ENCODE measurements around the gene RNF4. TPM values are rescaled to one million over a fixed set of nuclear protein-coding genes. Genes with fewer than 3 reads are reported as not detected.

Gene RNF4, protein sequence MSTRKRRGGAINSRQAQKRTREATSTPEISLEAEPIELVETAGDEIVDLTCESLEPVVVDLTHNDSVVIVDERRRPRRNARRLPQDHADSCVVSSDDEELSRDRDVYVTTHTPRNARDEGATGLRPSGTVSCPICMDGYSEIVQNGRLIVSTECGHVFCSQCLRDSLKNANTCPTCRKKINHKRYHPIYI
- 10 to 100 TPM; 37.5 to 70.3 (median 49.7) TPM for total RNA-seq

DNA sequence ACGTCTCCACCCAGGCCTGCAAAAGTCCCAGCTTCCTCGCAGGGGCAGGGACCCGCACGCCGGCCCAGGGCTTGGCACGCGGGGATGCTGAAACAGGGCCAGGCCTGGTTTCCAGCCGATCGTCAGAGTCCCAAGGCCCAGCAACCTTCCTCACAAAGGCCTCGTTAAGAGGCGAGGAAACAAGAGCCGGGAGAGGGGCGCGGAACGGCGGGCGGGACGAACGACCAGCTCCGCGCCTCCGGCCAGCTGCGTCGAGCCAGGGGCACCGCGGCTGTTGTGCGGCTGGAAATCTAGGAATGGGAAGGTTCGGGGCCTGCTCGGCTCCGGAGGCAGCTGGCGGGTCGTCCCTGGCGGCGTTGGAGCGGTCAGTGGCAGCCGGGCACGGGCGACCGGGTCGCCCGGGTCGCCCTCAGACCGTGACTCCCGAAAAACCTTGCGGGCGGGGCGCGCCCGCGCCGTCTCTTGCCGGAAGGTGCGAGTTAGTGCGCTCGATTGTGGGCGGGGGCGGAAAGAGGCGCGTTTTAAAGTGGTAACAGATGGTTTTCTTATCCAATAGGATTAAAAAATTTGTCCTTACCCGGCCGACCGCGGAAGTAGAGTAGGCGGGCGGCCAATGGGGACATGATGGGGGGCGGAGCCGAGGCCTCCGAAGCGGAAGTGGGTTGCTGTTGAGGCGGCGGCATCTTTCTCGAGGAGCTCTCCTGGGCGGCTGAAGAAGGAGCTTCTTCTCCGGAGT is at the start of gene RNF4:
RNF4 (plus strand) TSS at position 651 of the 736 bp plus-strand sequence. CDS start 21,388 bp downstream, outside the sequence.
- H3K4me1 ChIP-seq (replicated peaks in 1 of 2): peaks cover 12% of the 10 kb centered on the region in 2 donors
- ATAC-seq (replicated peaks in 6 of 8): peak; percentile 84 to 95 (median 94)
- 0% methylated on average over 1 to 9 of the region's 74 CpGs; no CpG with 5 or more reads in 6 of the 10 experiments for WGBS, 10 experiments
- peak within 1 kb of the TSS; percentile 80 to 94 for H3K27ac ChIP-seq
- in situ Hi-C loops (cut with MboI; ENCODE audit: low pct_unique_long_range_greater_than_20kb in 2 of 9, low sequenced_read_pairs in 9 of 9, unreplicated experiment in 9 of 9): no loop called here
- H3K4me3 ChIP-seq: peak within 1 kb of the TSS; percentile 88 to 96 (median 89)

GRCh38 chr4:2419814-2420213 is 49.1 kb upstream of the RNF4 start:
- peaks cover 8 to 9% of the 10 kb centered on the region in 2 donors for H3K4me1 ChIP-seq (replicated peaks in 1 of 2)
- ATAC-seq (replicated peaks in 6 of 8): no peak
- in situ Hi-C loops (cut with MboI; ENCODE audit: low pct_unique_long_range_greater_than_20kb in 2 of 9, low sequenced_read_pairs in 9 of 9, unreplicated experiment in 9 of 9): loop anchor here in 1 of 9 experiments (25.0 kb wide), 1 partner anchor 183 kb away; the partner anchor contains the start of genes HAUS3 and POLN
- 20 to 90% (median 48%) methylated on average over 1 to 7 of the region's 9 CpGs; no CpG with 5 or more reads in 2 of the 10 experiments for WGBS, 10 experiments
- H3K4me3 ChIP-seq: no peak overlapping the region
- no peak overlapping the region for H3K27ac ChIP-seq

DNA sequence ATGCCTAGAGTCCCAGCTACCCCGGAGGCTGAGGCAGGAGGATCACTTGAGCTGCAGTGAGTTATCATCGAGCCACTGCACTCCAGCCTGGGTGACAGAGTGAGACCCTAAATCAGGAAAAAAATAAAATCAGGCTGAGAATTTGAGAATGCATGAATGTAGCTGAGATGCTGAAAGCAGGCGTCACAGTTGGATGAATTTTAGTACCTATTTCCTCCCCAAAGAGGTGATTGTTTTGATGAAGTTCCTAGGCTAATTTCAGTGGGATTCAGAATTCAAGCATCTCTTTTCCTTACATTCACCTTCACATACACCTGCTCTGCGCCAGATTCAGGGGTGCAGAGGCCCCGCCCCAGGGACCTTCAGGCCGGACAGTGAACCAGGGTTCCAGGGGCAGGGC is 47.0 kb upstream of the RNF4 start:
- in situ Hi-C loops (cut with MboI; ENCODE audit: low pct_unique_long_range_greater_than_20kb in 2 of 9, low sequenced_read_pairs in 9 of 9, unreplicated experiment in 9 of 9): loop anchor here in 1 of 9 experiments (25.0 kb wide), 1 partner anchor 185 kb away; the partner anchor contains the start of genes HAUS3 and POLN
- 46 to 80% (median 72%) methylated on average over 1 to 6 of the region's 6 CpGs; no CpG with 5 or more reads in 4 of the 10 experiments for WGBS, 10 experiments
- Histone ChIP-seq H3K4me1 (replicated peaks in 1 of 2) (peaks cover 2 to 8% of the 10 kb centered on the region in 2 donors), H3K27ac (no peak overlapping the region), H3K4me3 (no peak overlapping the region)
- no peak for ATAC-seq (replicated peaks in 6 of 8)

DNA sequence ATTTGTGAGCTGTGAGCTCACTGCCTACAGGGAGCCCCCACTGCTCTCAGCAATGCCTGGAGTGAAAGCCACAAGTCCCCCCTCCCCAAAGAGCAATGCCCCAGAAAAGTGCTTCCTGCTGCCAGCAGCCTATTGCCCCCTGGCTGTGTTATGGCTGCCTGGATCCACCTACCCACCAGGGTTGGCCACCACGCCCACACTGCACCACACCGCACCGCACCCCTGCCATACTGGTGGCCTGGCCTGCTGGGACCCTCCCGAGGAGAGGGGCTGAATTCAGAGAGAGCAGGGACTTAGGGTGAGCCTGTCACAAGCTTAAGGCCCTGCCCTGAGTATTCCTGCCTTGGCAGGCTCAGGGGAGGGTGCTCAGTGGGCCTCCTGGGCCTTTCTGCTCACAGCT is 45.8 kb upstream of the RNF4 start:
- in situ Hi-C loops (cut with MboI; ENCODE audit: low pct_unique_long_range_greater_than_20kb in 2 of 9, low sequenced_read_pairs in 9 of 9, unreplicated experiment in 9 of 9): loop anchor here in 1 of 9 experiments (25.0 kb wide), 1 partner anchor 186 kb away; the partner anchor contains the start of genes HAUS3 and POLN
- Histone ChIP-seq H3K4me1 (replicated peaks in 1 of 2) (peaks cover 2 to 6% of the 10 kb centered on the region in 2 donors), H3K4me3 (no peak overlapping the region), H3K27ac (no peak overlapping the region)
- WGBS, 10 experiments: 76% methylated on average over 2 of the region's 4 CpGs; no CpG with 5 or more reads in 9 of the 10 experiments
- no peak for ATAC-seq (replicated peaks in 6 of 8)

DNA sequence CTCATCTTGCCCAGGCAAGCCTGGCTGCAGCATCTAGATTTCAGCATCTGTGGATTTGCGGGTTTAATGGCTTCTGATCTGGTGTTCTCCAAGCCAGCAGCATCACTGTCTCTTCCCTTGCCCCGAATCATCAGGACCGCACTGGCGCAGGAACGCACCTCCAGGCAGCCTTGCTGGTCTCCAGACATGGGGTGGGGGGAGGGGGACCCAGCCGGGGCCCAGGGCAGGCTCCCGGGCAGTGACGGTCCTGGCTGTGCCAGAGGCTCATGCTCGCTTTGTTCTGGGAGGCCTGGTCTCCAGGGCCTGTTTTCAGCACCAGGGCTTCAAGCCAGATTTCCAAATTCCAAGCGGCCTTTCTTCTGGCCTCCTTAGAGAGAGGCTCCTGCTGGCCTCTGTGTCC is 45.2 kb upstream of the RNF4 start:
- Histone ChIP-seq H3K27ac (no peak overlapping the region), H3K4me3 (no peak overlapping the region), H3K4me1 (replicated peaks in 1 of 2) (peaks cover 2 to 6% of the 10 kb centered on the region in 2 donors)
- ATAC-seq (replicated peaks in 6 of 8): no peak
- WGBS, 10 experiments: 67 to 100% (median 80%) methylated on average over 1 to 3 of the region's 10 CpGs; no CpG with 5 or more reads in 5 of the 10 experiments
- in situ Hi-C loops (cut with MboI; ENCODE audit: low pct_unique_long_range_greater_than_20kb in 2 of 9, low sequenced_read_pairs in 9 of 9, unreplicated experiment in 9 of 9): loop anchor here in 1 of 9 experiments (25.0 kb wide), 1 partner anchor 186 kb away; the partner anchor contains the start of genes HAUS3 and POLN

DNA sequence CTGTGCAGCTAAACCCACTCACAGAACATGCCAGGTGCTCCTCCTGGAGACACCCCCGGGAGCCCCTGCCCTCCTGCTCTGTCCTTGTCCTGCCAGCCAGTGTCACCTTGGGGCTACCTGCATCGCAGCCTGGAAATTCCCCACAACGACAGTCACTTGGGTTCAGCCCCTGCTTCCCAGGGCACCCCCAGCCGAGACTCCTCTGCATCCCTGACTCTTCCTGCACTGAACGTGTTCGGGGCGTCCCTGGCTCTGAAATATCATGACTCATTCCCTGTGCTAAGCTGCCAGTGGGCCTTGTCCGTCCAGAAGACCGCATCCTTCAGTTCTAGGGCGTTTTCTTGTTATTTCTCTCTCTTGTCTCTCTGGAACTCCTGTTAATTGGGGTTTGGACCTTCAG is 44.3 kb upstream of the RNF4 start:
- in situ Hi-C loops (cut with MboI; ENCODE audit: low pct_unique_long_range_greater_than_20kb in 2 of 9, low sequenced_read_pairs in 9 of 9, unreplicated experiment in 9 of 9): loop anchor here in 1 of 9 experiments (25.0 kb wide), 1 partner anchor 187 kb away; the partner anchor contains the start of genes HAUS3 and POLN
- WGBS, 10 experiments: 15 to 100% (median 62%) methylated on average over 1 to 9 of the region's 10 CpGs
- H3K4me1 ChIP-seq (replicated peaks in 1 of 2): peaks cover 2% of the 10 kb centered on the region in 2 donors
- H3K4me3 ChIP-seq: no peak overlapping the region
- no peak overlapping the region for H3K27ac ChIP-seq
- peak in 4 of 8 experiments; percentile 31 to 82 (median 36) for ATAC-seq (replicated peaks in 6 of 8)

DNA sequence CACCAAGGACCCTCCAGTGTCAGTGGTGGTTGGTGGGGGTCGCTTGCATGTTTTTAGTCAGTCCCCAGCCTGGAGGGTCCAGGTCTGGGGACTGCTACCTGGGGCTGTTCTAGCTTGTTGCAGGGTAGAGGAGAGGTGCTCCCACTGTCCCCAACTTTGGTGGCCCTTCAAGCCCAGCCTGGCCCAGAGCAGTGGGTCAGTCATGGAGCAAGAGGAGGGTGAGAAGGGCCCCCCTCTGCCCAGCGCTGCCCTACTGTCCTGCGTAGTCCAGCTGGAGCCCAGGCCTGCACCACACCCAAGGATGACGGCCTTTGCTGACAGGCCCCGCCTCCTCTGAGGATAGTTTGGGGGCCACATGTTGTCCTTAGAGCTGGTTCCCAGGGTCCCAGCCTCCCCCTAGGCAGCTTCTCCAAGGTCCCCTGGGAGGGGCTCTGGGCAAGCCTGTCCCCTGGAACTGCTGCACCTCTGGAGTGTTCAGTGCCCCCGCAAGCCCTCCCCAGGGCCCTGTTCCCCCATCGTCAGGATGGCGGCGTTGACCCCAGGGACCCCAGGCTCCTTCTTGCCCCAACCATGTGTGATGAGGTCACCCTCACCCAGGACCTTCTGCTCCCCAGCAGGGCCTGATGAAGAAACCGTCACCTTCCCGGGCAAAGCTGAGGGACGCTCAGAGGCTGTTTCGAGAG is 43.4 kb upstream of the RNF4 start:
- H3K27ac ChIP-seq: no peak overlapping the region
- ATAC-seq (replicated peaks in 6 of 8): peak in 1 of 8 experiments; percentile 45
- in situ Hi-C loops (cut with MboI; ENCODE audit: low pct_unique_long_range_greater_than_20kb in 2 of 9, low sequenced_read_pairs in 9 of 9, unreplicated experiment in 9 of 9): no loop called here

GRCh38 chr4:2426069-2426397 is 42.9 kb upstream of the RNF4 start:
- in situ Hi-C loops (cut with MboI; ENCODE audit: low pct_unique_long_range_greater_than_20kb in 2 of 9, low sequenced_read_pairs in 9 of 9, unreplicated experiment in 9 of 9): no loop called here

More for the DNA sequence above, 43.4 kb upstream of the RNF4 start:
- WGBS, 10 experiments: 33 to 80% methylated on average over 1 of the region's 13 CpGs; no CpG with 5 or more reads in 8 of the 10 experiments
- no peaks in the 10 kb centered on the region for H3K4me1 ChIP-seq (replicated peaks in 1 of 2)
- H3K4me3 ChIP-seq: no peak overlapping the region

GRCh38 chr4:2426711-2427275 is 42.1 kb upstream of the RNF4 start:
- ATAC-seq (replicated peaks in 6 of 8): no peak
- H3K4me1 ChIP-seq (replicated peaks in 1 of 2): no peaks in the 10 kb centered on the region
- WGBS, 10 experiments: 0 to 60% (median 39%) methylated on average over 1 to 3 of the region's 13 CpGs; no CpG with 5 or more reads in 6 of the 10 experiments
- no peak overlapping the region for H3K27ac ChIP-seq
- no peak overlapping the region for H3K4me3 ChIP-seq
- in situ Hi-C loops (cut with MboI; ENCODE audit: low pct_unique_long_range_greater_than_20kb in 2 of 9, low sequenced_read_pairs in 9 of 9, unreplicated experiment in 9 of 9): no loop called here

More at GRCh38 chr4:2426069-2426397, 42.9 kb upstream of the RNF4 start:
- Histone ChIP-seq H3K4me3 (no peak overlapping the region), H3K4me1 (replicated peaks in 1 of 2) (no peaks in the 10 kb centered on the region), H3K27ac (no peak overlapping the region)
- no peak for ATAC-seq (replicated peaks in 6 of 8)
- 100% methylated on average over 1 of the region's 8 CpGs; no CpG with 5 or more reads in 8 of the 10 experiments for WGBS, 10 experiments

GRCh38 chr4:2427383-2428334 is 41.2 kb upstream of the RNF4 start:
- in situ Hi-C loops (cut with MboI; ENCODE audit: low pct_unique_long_range_greater_than_20kb in 2 of 9, low sequenced_read_pairs in 9 of 9, unreplicated experiment in 9 of 9): no loop called here
- Histone ChIP-seq H3K4me3 (no peak overlapping the region), H3K4me1 (replicated peaks in 1 of 2) (no peaks in the 10 kb centered on the region), H3K27ac (no peak overlapping the region)
- no peak for ATAC-seq (replicated peaks in 6 of 8)
- 60 to 100% (median 77%) methylated on average over 2 to 3 of the region's 23 CpGs; no CpG with 5 or more reads in 5 of the 10 experiments for WGBS, 10 experiments

- no peak overlapping the region for H3K4me3 ChIP-seq
- ATAC-seq (replicated peaks in 6 of 8): peak in 4 of 8 experiments; percentile 6 to 49 (median 34)
- no peak overlapping the region for H3K27ac ChIP-seq
- in situ Hi-C loops (cut with MboI; ENCODE audit: low pct_unique_long_range_greater_than_20kb in 2 of 9, low sequenced_read_pairs in 9 of 9, unreplicated experiment in 9 of 9): no loop called here
- H3K4me1 ChIP-seq (replicated peaks in 1 of 2): no peaks in the 10 kb centered on the region
- 40 to 100% (median 78%) methylated on average over 2 to 9 of the region's 25 CpGs; no CpG with 5 or more reads in 2 of the 10 experiments for whole genome bisulfite sequencing, 10 experiments
These were observed 40.3 kb upstream of the RNF4 start for GRCh38 chr4:2428496-2429213.
